Measurements from ENCODE around the gene VPS13A.

GRCh38 chr9:77194423-77194822, 17.1 kb downstream of the VPS13A start:
- TF ChIP-seq, protein P1, sequence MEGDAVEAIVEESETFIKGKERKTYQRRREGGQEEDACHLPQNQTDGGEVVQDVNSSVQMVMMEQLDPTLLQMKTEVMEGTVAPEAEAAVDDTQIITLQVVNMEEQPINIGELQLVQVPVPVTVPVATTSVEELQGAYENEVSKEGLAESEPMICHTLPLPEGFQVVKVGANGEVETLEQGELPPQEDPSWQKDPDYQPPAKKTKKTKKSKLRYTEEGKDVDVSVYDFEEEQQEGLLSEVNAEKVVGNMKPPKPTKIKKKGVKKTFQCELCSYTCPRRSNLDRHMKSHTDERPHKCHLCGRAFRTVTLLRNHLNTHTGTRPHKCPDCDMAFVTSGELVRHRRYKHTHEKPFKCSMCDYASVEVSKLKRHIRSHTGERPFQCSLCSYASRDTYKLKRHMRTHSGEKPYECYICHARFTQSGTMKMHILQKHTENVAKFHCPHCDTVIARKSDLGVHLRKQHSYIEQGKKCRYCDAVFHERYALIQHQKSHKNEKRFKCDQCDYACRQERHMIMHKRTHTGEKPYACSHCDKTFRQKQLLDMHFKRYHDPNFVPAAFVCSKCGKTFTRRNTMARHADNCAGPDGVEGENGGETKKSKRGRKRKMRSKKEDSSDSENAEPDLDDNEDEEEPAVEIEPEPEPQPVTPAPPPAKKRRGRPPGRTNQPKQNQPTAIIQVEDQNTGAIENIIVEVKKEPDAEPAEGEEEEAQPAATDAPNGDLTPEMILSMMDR (IDR thresholded peaks at IDR 0.05), result no peak
- no peak for TF ChIP-seq POLR2A (IDR thresholded peaks at IDR 0.05)
